Left forelimb (tissue), 1 donor: Measurements from ENCODE around the gene GLRX2.

Experiments
- DNase-seq: peaks from one replicate; pipeline ENCODE4 v3.0.0-alpha.2; 2018; ENCODE audit warnings: low spot score

GLRX2 gene

DNA sequence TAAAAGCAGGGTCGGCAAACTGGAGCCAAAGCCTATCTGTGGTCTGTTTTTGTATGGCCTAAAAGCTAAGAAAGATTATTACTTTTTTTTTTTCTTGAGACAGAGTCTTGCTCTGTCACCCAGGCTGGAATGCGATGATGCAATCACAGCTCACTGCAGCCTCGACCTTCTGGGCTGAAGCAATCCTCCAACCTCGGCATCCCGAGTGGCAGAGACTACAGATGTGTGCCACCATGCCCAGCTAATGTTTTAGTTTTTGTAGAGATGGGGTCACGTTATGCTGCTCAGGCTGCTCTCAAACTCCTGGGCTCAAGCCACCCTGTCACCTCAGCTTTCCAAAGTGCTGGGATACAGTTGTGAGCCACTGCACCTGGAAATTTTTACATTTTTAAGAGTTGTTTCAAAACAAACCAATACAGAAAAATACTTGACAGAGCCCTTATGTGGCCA lies 6.5 kb upstream of the GLRX2 start:
- no peak for DNase-seq

DNA sequence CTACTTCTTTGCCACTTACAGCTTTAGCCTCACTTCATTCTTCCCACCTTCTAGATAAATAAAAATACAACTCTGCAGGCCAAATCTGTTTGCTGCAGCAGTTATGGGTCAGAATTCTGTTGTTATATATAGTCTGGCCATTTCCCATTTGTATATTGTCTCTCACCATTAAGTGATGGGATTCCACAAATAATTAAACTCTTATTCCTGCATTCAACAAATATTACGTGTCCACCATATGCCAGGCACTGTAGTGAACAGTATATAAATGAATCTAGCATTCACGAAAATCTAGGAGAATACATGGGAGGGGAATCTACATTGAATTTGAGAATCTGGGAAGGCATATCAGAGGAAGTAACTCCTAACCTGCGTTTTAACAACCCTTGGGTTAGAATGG lies 5.7 kb upstream of the GLRX2 start:
- no peak for DNase-seq

DNA sequence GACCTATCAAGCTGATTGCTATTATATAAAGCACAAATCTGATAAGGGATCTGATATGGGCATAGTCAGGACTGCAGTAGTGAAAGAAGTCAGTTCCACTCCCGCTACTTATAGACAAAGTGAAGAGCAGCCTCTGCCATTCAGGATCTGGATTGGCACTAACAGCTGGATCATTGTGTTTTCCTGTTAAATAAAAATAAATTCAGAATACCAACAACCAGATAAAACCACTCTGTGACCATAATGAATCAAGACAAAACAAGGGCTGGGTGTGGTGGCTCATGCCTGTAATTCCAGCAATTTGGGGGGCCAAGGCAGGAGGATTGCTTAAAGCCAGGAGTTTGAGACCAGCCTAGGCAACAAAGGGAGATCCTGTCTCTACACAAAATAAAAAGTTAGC lies 5.0 kb upstream of the GLRX2 start:
- DNase-seq = no peak

DNA sequence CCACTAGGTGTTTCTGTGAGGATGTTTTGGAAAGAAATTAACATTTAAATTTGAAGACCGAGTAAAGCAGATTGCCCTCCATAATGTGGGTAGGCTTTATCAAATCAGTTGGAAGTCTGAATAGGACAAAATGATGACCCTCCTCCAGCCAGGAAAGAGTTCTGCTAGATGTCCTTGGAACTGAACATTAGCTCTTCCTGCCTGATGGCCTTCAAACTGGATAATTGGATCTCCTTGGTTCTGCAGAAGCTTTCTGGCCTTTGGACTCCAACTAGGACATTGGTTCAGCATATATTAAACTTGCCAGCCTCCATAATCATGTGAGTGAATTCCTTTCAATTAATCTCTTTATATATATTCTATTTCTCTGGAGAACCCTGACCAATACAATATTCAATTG lies 4.4 kb upstream of the GLRX2 start:
- no peak for DNase-seq

DNA sequence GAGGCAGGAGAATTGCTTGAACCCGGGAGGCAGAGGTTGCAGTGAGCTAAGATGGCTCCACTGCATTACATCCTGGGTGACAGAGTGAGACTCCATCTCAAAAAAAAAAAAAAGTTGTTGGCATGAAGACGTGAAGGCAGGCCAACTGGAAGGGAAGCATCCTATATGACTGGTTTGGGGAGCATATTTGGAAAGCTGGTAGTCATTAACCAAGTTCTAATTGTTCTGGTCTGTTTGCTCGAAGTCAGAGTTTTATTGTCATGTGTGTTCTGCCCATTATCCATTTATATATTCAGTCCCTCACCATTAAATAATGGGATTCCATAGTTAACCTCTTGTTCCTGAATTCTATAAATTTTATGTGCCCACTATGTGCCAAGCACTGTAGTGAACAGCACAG lies 3.3 kb upstream of the GLRX2 start:
- DNase-seq = no peak

DNA sequence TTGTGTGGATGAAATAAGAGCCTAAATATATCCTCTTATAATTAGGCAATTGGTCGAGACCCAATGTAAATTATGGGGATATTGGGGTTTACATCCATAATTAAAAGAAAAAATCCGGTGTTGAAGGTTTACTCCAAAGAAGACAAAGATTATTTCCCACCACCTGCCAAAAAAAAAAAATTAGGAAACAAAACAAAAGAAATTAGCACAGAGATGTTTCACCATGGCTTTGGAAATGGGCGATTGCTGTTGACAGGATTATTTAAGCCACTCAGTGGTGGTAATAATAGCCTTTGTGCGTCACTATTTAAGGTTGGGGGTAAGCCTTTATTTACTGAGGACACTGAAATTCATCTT lies 585 bp upstream of the GLRX2 start:
- DNase-seq = no peak

DNA sequence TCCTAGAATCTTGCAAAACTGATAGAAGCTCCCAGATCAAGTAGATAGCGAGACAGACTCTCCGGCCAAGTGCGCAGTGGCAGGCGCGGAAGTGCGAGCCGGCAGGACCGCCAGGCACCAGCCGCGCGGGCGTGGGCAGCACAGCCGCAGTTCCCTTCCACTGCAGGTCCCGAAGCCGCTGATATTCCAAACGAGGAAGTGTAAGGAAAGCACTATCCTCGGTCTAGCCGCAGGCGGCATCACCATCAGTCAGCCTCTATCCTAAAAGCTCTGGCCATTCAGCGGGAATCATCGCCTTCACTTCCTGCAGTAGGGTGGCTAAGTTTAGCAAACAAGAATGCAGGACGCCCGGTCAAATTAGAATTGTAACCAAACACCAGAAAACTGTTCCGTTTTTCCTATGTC lies 710 bp downstream of the GLRX2 start:
- DNase-seq = peak; percentile 72

DNA sequence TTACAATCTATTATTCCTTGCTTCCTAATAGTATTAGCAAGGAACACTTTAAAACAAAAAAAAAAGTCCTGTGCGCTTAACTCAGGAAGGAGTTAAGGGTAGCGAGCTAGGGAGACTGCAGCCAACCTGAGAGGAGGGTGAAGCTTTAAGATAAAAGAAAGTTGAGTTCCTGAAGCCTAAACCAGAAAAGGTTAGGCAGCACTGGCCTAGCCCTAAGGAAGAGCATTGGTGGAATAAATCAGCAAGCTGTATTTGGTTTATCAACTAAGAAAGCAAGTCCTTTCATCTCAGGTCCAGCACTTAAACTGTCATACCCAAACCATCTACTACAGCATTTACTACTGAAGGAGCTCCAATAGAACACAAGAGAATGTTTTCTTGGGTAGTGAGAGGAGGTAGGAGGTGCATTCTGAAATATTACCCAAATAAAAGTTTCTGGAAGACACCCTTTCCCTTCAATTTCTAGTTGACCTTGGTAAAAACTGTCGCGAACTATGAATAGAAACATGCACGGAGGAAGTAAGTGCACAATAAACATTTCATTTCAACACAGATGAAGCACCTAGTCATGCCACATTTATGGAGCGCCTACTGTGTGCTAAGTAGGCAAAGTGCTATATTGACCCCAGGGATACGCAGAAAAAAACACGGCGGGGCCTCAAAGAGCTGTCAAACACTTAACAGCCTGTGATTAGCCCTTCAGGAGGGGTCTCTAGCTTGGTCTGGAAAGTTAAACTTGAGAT lies 1.3 kb downstream of the GLRX2 start:
- no peak for DNase-seq

DNA sequence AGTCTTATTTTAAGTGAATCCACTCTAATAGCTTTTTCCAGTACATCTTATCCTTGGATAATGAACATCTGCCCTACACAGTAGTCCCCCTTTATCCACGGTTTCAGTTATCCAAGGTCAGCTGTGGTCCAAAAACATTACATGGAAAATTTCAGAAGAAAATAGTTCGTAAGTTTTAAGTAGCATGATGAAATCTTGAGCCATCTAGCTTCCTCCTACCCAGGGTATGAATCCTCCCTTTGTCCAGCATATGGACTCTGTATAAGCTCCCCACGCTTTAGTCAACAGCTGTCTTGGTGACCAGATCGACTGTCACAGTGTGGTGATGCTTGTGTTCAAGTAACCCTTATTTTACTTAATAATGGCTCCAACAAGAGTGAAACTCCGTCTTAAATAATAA lies 2.6 kb downstream of the GLRX2 start:
- no peak for DNase-seq

DNA sequence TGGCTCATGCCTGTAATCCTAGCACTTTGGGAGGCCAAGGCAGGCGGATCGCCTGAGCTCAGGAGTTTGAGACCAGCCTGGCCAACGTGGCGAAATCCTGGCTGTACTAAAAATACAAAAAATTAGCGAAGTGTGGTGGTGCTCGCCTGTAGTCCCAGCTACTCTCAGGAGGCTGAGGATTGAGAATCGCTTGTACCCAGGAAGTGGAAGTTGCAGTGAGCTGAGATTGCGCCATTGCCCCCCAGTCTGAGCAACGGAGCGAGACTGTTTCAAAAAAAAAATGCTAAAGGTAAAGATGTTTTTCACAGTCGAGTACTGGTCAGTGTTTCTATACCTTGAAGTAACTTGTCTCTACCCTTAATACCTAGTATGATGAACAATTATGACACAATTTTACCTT lies 11.1 kb downstream of the GLRX2 start:
- no peak for DNase-seq

DNA sequence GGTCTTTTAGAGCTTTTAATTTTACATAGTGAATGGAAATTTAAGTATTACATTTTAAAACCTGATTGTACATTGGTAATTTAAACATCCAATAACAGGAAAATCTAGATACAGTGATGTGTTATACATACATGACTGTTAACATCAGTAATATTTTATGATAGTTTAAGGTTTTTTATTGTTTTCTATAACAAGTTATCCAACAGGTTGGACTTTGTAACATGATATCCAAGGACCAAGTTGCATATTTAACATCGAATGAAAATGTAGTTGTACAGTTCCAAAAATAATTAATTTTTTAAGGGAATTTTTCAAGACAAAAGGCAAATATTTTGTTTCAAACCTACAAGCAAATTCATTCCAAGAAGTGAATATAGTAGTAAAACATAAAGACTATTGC lies 14.3 kb downstream of the GLRX2 start:
- DNase-seq = no peak

DNA sequence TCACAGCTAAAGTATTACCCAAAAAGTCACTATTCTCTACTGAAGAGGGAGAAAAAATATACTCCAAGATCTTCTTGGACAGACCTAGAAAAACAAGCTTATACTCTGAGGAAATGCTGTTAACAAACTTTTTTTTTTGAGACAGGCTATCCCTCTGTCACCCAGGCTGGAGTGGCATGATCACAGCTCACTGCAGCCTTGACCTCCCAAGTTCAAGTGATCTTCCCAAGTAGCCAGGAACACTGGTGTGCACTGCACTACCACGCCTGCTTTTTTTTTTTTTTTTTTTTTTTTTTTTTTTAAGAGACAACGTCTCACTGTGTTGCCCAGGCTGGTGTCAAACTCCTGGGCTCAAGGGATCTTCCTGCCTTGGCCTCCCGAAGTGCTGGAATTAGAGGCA lies 17.3 kb downstream of the GLRX2 start:
- no peak for DNase-seq

DNA sequence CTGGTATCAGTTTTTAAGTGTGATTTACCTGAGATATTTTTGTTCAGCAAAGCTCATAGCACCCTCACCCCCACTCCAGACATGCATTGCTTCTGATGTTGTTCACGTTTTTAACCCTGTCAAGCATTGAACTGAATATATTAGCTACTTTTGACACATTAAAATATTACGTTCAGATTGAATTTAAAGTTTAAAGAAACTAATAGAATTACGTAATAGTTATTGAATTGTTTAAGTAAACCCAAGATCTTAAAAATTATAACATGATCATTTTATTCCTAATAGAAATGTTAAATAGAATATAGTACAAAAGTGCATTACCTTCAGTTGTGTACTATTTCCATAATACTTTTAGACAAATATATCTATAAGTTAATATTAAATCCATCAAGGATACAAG lies 18.9 kb downstream of the GLRX2 start:
- DNase-seq = no peak

DNA sequence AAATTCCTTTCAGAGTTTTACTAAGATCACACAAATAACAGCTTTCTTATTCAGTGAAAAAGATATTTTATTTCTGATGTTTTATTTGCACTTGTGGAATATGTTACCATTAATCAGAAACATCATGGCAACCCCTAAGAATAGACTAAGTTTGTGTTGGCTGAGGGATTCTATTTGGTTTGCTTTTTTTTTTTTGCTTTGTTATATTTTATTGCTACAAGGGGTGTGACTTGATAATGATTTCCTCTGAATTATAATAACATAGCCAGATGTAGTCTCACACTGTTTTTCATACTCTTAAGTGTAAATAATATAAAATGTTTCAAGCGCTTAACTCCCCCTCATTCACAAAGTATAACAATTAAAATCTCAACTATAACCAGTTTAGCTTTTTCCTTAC lies 20.0 kb downstream of the GLRX2 start:
- no peak for DNase-seq

DNA sequence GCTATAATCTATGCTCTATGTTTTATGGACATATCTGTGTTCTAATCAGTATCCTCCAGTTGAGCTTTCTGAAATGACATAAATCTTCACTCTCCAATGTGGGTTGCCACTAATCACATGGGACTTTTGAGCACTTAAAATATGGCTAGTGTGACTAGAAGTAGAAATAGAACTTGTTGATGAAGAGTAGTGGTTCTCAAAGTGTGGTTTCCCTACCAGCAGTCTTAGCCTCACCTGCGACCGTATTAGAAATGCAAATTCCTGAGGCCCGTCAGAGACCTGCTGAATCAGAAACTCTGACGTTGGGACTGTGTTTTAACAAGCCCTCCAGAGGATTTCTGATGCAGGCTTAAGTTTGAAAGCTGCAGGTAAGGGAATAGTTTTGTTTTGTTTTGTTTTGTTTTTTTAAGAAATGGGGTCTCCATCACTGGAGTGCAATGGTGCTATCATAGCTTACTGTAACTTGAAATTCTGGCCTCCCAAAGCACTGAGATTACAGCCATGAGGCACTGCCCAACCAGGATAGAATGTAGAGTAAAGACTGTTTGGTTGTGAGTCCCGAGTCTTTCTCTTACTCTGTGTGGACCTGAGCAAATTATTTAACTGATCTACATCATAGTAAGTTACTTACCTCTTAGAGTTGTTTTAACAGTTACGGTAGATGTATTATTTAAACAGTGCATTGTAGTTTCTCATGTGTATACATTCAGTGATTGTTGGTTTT lies 21.7 kb downstream of the GLRX2 start:
- no peak for DNase-seq

DNA sequence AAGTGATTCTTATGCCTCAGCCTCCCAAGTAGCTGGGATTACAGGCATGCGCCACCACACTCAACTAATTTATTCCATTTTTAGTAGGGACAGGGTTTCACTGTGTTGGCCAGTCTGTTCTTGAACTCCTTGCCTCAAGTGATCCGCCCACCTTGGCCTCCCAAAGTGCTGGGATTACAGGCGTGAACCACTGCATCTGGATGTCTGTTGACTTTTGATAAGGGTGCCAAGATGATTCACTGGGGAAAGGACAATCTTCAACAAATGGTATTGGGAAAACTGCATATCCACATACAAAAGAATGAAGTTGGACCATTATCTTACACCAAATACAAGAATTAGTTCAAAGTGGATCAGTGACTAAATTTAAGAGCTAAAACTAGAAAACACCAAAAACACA lies 26.0 kb downstream of the GLRX2 start:
- DNase-seq = no peak

DNA sequence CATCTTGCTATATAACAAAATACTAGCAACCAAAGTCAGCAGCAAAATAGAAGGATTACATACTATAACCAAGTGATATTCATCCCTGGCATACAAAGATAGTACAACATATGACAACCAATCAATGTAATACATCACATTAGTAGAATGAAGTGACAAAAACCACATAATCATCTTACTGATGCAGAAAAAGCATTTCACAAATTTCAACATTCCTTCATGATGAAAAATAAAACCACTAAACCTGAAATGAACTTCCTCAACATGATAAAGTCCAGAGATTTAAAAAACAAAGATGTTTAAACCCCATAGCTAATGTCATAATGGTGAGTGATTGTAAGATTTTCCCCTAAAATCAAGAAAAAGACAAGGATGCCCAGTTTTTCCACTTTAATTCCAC lies 27.2 kb downstream of the GLRX2 start:
- DNase-seq = no peak

DNA sequence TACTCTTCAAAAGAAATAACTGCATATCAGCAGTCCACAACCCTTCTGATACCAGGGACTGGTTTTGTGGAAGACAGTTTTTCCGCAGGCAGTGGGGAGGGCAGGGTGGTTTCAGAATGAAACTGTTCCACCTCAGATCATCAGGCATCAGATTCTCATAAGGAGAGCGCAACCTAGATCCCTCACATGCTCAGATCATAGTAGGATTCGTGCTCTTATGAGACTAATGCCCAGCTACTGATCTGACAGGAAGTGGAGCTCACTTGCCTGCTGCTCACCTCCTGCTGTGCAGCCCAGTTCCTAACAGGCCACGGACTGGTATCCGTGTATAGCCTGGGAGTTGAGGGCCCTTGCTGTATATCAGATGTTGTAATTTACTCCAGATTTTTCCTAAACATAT lies 34.3 kb downstream of the GLRX2 start:
- DNase-seq = no peak

DNA sequence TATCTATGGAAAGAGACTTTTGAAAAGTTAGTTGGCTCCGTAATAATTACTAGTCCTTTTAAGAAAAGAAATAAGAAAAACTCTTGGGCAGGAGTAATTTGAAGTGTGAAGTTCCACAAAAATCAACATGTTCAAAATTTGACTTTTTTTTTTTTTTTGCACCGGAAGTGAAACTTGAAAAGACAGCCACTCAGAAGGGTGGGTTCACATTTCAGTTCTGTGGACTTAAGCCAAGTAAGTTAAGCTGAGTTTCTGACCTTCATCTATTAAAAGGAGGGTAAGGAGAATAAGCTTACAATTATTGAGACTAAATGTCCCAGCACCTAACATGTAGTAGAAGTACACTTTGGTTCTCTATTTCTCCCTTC lies 34.8 kb downstream of the GLRX2 start:
- DNase-seq = no peak

DNA sequence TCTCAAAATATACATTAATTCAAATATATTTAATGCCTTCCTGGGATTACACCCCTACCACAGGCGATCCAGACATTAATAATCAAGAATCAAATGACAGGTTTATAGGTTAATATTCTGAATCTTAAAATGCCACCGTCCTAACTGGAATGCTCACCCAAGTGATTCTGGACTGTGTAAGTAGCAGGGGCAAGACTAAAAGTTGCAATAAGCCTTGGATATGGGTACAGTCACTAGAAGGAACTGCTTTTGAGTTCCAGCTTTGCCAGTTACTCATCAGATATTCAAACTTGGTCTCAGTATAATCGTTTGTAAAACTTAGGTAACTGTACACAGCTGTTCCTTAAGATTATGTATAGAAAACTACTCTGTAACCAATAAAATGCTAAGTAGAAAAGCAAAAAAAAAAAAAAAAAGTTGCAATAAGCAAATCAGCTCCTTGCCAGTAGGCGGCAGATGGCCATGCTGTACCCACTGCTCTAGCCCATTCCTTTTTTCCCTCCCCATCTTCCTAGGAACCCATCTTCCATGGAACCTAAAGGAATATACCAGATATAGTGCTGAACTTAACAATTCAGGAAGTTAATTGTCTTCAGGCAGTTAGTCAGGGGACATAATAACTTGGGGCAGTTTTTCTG lies 35.3 kb downstream of the GLRX2 start:
- DNase-seq = no peak

DNA sequence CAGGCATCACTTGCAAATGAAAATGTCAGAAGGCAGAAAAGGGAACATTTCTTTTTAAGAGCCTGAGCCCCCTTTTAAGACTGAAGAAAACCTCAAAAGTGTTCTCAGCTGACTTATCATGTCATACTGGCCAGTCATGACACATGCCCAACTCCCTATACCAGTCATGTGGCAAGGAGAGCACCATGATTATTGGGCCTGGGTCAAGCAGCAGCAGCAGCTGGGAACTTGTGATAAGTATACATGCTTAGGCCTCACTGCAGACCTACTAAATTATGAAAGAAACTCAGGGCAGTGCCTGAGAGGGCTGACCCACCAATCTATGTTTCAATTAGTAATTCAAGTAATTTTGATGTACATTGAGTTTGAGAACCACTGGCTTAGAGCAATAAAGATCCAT lies 37.2 kb downstream of the GLRX2 start:
- DNase-seq = no peak

DNA sequence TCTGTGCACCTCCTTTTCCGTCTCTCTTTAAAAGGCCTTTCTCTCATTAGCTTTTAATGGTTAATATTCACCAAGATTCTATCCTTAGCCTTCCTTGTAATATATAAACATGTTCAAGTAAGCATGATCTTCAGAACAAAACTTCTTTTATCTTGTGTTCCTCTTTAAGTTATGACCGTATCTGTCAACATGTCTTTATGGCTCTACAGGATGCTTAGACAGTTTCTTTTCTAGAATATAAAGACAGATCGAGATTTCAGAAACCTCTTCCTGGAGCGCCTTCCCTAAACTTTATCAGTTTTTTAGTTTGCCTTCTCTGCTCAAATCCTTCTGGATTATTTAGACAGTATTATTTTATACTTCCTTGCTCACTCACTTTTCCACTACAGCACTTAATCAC lies 38.6 kb downstream of the GLRX2 start:
- DNase-seq = no peak

DNA sequence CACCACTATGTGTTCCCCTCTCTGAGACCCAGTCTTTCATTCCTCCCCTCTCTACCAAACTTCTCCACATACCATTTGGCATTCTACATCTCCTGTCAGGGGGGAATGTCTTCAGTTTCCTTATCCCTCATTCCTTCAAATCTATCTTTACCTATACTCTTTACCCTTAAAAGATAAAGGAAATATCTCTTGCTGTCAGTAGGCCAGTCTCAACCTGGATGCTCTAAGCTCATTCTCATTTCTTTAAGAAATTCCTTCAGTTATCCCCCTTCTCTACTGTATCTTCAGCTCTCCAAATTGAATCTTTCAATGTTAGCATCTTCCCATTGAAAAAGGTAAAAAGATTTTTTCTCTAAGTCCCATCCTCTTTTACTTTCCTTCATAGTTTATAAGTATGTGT lies 39.3 kb downstream of the GLRX2 start:
- no peak for DNase-seq
